ENCODE measurements around the gene CYFIP1.

Gene CYFIP1

DNA sequence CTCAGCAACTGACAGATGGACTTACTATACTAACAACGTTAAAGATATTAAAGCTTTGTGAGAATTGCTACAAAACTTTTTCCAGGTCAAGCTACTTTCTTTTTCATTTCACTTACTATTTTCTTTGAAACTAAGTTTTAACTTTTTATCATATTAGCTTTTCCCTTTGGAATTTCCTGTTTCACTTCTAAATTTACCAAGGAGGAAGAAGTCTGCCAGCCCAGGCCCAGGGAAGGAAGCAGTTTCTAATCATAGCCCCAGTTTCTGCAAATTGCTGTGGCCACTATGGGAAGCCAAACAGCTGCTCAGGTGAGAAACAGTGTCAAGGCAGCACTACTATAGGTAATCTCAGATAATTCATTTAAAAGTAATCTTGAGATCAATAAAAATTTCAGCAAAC, 18.4 kb downstream of the CYFIP1 start:
- H3K9me3 ChIP-seq (ENCODE audit: control insufficient read depth, insufficient read depth, low read depth, low read length), result no peaks in the 10 kb centered on the region
- no peaks in the 10 kb centered on the region for H3K4me1 ChIP-seq (ENCODE audit: control insufficient read depth, insufficient read depth, low read length)
- TF ChIP-seq ZFP3 (tag by site-specific recombination; IDR thresholded peaks at IDR 0.05; ENCODE audit: low read depth) (no peak), ZNF155 (tag by site-specific recombination; IDR thresholded peaks at IDR 0.05) (no peak), PRDM1 (tag by site-specific recombination; IDR thresholded peaks at IDR 0.05) (peak; percentile 49; the same call in 1 of the 2 replicates)
- TF ChIP-seq, protein P1, sequence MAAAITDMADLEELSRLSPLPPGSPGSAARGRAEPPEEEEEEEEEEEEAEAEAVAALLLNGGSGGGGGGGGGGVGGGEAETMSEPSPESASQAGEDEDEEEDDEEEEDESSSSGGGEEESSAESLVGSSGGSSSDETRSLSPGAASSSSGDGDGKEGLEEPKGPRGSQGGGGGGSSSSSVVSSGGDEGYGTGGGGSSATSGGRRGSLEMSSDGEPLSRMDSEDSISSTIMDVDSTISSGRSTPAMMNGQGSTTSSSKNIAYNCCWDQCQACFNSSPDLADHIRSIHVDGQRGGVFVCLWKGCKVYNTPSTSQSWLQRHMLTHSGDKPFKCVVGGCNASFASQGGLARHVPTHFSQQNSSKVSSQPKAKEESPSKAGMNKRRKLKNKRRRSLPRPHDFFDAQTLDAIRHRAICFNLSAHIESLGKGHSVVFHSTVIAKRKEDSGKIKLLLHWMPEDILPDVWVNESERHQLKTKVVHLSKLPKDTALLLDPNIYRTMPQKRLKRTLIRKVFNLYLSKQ (tag by site-specific recombination; IDR thresholded peaks at IDR 0.05; ENCODE audit: borderline replicate concordance), result no peak
- CTCF ChIA-PET, result no interaction called here
- POLR2A ChIA-PET, result no interaction called here
- H3K36me3 ChIP-seq (ENCODE audit: control insufficient read depth in 2 of 2, insufficient read depth in 1 of 2, low read length in 2 of 2), result no peaks in the 10 kb centered on the region; a peak in 1 of 3 replicates
- H3K4me3 ChIP-seq (ENCODE audit: low read depth, low read length), result no peak overlapping the region
- no peak overlapping the region for H3K27ac ChIP-seq (ENCODE audit: extremely low read depth, low read depth, low read length)

DNA sequence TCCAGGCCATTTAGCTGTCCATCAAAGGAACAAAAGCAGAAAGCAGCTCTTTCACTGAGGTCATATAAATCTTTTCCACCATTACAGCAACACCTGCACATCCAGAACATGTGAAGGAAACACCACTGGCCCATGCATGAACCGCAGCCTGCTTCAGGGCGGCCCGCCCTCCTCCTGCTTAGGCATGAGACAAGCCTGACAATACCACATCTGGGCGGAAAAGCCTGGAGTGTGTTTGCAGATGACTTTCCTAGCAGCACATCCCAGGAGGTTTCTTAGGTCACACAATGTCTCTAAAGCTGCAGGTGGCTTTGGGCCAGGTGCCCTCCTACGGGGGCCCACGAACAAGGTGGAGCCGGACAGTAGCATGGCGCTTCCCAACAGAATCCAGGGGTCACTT, 19.6 kb downstream of the CYFIP1 start:
- Histone ChIP-seq H3K4me1 (ENCODE audit: control insufficient read depth, insufficient read depth, low read length) (no peaks in the 10 kb centered on the region), H3K9me3 (ENCODE audit: control insufficient read depth, insufficient read depth, low read depth, low read length) (no peaks in the 10 kb centered on the region), H3K27ac (ENCODE audit: extremely low read depth, low read depth, low read length) (no peak overlapping the region), H3K4me3 (ENCODE audit: low read depth, low read length) (no peak overlapping the region), H3K36me3 (ENCODE audit: control insufficient read depth in 2 of 2, insufficient read depth in 1 of 2, low read length in 2 of 2) (no peaks in the 10 kb centered on the region; a peak in 1 of 3 replicates)
- ChIA-PET CTCF (interaction anchor here (0.7 kb wide), 1 partner anchor 20 kb away, joined by 3 read pairs; no protein-coding TSS in a partner anchor), POLR2A (no interaction called here)
- no peak for TF ChIP-seq ZNF664 (tag by site-specific recombination; IDR thresholded peaks at IDR 0.05)
- peak; percentile 40; the same call in 1 of the 2 replicates for TF ChIP-seq ZNF10 (tag by site-specific recombination; IDR thresholded peaks at IDR 0.05)

GRCh38 chr15:22960126-22960525, 20.0 kb downstream of the CYFIP1 start:
- TF ChIP-seq ZFHX2 (tag by site-specific recombination; conservative IDR thresholded peaks at IDR 0.05) (peak; percentile 32; the same call in 1 of the 2 replicates), TRIM28 (IDR thresholded peaks at IDR 0.05; ENCODE audit: borderline replicate concordance, low read length) (no peak), EGR2 (tag by site-specific recombination; IDR thresholded peaks at IDR 0.05; ENCODE audit: low read depth) (peak; percentile 34; the same call in 1 of the 2 replicates)
- H3K27ac ChIP-seq (ENCODE audit: extremely low read depth, low read depth, low read length), result no peak overlapping the region
- H3K36me3 ChIP-seq (ENCODE audit: control insufficient read depth in 2 of 2, insufficient read depth in 1 of 2, low read length in 2 of 2), result no peaks in the 10 kb centered on the region; a peak in 1 of 3 replicates
- CTCF ChIA-PET, result no interaction called here
- POLR2A ChIA-PET, result no interaction called here
- H3K9me3 ChIP-seq (ENCODE audit: control insufficient read depth, insufficient read depth, low read depth, low read length), result no peaks in the 10 kb centered on the region
- H3K4me1 ChIP-seq (ENCODE audit: control insufficient read depth, insufficient read depth, low read length), result no peaks in the 10 kb centered on the region
- no peak overlapping the region for H3K4me3 ChIP-seq (ENCODE audit: low read depth, low read length)

DNA sequence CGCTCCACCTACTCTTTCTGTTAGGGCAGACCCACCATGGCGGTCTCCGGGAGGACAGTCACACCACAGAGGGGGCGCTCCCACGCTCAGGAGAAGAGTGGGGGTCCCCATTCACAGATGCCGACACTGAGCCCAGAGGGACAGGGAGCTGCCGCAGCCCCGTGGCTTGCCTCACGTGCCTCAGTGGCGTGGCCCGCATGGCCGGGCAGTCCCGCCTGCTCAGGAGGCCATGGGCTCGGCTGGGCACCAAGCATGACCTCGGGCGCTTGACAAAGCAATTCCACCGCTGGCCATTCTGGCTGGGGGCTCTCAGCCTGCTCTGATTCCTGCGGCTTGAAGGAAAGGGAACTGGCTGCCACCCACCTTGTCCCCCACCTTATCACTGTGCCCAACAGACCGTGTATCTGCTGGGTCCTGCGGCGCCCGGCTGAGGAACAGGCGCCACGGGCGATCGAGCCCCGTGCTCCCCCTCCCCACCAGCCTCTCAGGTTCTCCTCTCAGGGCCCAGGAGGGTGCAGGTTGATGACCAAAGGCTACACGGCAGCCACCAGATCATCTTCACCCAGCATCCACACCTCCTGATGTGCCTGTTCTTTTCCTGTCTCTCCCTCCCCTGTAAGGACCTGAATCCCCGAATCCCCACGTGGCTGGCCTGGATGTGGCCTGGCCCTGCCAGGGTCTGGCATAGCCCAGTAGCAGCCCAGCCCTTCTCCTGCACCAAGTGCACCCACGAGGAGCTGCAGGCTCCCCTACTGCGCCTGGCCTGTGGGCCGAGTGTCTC, 20.7 kb downstream of the CYFIP1 start:
- Histone ChIP-seq H3K9me3 (ENCODE audit: control insufficient read depth, insufficient read depth, low read depth, low read length) (no peaks in the 10 kb centered on the region), H3K36me3 (ENCODE audit: control insufficient read depth in 2 of 2, insufficient read depth in 1 of 2, low read length in 2 of 2) (no peaks in the 10 kb centered on the region; a peak in 1 of 3 replicates), H3K27ac (ENCODE audit: extremely low read depth, low read depth, low read length) (no peak overlapping the region), H3K4me1 (ENCODE audit: control insufficient read depth, insufficient read depth, low read length) (no peaks in the 10 kb centered on the region; the same call in 1 of the 2 replicates), H3K4me3 (ENCODE audit: low read depth, low read length) (no peak overlapping the region)
- ChIA-PET CTCF (no interaction called here), POLR2A (no interaction called here)
- TF ChIP-seq ZNF239 (tag by site-specific recombination; IDR thresholded peaks at IDR 0.05) (no peak), ZIC2 (tag by site-specific recombination; IDR thresholded peaks at IDR 0.05) (no peak), ZNF530 (tag by site-specific recombination; IDR thresholded peaks at IDR 0.05; ENCODE audit: low read depth) (no peak), ZNF311 (tag by site-specific recombination; IDR thresholded peaks at IDR 0.05; ENCODE audit: borderline replicate concordance) (no peak), ZNF791 (tag by site-specific recombination; IDR thresholded peaks at IDR 0.05) (no peak), ZNF701 (tag by site-specific recombination; IDR thresholded peaks at IDR 0.05) (no peak)
- TF ChIP-seq, protein P2, sequence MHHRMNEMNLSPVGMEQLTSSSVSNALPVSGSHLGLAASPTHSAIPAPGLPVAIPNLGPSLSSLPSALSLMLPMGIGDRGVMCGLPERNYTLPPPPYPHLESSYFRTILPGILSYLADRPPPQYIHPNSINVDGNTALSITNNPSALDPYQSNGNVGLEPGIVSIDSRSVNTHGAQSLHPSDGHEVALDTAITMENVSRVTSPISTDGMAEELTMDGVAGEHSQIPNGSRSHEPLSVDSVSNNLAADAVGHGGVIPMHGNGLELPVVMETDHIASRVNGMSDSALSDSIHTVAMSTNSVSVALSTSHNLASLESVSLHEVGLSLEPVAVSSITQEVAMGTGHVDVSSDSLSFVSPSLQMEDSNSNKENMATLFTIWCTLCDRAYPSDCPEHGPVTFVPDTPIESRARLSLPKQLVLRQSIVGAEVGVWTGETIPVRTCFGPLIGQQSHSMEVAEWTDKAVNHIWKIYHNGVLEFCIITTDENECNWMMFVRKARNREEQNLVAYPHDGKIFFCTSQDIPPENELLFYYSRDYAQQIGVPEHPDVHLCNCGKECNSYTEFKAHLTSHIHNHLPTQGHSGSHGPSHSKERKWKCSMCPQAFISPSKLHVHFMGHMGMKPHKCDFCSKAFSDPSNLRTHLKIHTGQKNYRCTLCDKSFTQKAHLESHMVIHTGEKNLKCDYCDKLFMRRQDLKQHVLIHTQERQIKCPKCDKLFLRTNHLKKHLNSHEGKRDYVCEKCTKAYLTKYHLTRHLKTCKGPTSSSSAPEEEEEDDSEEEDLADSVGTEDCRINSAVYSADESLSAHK (tag by site-specific recombination; IDR thresholded peaks at IDR 0.05), result no peak

Data from HEK293 (cell line).